Measurements from ENCODE around the gene WSB1. TPM values are rescaled to one million over a fixed set of nuclear protein-coding genes. Genes with fewer than 3 reads are reported as not detected.

The WSB1 gene
- total RNA-seq, 1 experiment from 2014 or later, result 114 TPM

DNA sequence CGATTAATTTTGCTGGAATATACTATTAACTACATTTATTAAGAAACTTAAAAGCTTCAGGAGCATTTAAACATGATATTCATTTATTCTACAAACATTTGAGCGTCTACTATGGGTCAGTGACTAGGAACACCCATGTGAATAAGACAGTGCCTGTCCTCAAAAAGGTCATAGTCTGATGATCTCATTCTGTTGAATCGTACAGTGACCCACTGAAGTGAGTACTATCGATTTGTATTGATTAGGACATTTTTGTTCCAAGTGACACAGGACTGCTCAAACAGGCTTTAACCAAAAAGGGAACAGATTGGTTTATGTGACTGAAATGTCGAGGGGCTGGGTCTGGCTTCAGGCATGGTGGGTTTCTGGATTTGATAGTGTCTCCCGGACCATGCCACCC lies 68.6 kb downstream of the WSB1 start:
- Histone ChIP-seq H3K36me3 (ENCODE audit: insufficient read depth, low read length, poor library complexity, severe bottlenecking) (no peaks in the 10 kb centered on the region), H3K9me3 (ENCODE audit: low read depth, low read length, poor library complexity, severe bottlenecking) (no peaks in the 10 kb centered on the region), H3K27me3 (replicated peaks; ENCODE audit: insufficient read depth, low read depth, low read length, poor library complexity) (no peaks in the 10 kb centered on the region), H3K27ac (ENCODE audit: low read depth, low read length, poor library complexity, severe bottlenecking) (no peak overlapping the region), H3K4me3 (ENCODE audit: low read depth, low read length, poor library complexity, severe bottlenecking) (no peak overlapping the region), H3K4me1 (ENCODE audit: insufficient read depth, low read length, poor library complexity, severe bottlenecking) (no peaks in the 10 kb centered on the region)
- BruUV-seq (replicated peaks), result no TSS peak
- ChIA-PET POLR2A (ENCODE audit: low non-redundant PET) (no interaction called here), CTCF (no interaction called here)
- no peak for TF ChIP-seq EZH2 (IDR thresholded peaks at IDR 0.05; ENCODE audit: borderline replicate concordance, low read depth, low read length, poor library complexity, severe bottlenecking)
- TF ChIP-seq, protein P1, sequence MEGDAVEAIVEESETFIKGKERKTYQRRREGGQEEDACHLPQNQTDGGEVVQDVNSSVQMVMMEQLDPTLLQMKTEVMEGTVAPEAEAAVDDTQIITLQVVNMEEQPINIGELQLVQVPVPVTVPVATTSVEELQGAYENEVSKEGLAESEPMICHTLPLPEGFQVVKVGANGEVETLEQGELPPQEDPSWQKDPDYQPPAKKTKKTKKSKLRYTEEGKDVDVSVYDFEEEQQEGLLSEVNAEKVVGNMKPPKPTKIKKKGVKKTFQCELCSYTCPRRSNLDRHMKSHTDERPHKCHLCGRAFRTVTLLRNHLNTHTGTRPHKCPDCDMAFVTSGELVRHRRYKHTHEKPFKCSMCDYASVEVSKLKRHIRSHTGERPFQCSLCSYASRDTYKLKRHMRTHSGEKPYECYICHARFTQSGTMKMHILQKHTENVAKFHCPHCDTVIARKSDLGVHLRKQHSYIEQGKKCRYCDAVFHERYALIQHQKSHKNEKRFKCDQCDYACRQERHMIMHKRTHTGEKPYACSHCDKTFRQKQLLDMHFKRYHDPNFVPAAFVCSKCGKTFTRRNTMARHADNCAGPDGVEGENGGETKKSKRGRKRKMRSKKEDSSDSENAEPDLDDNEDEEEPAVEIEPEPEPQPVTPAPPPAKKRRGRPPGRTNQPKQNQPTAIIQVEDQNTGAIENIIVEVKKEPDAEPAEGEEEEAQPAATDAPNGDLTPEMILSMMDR (conservative IDR thresholded peaks at IDR 0.05; ENCODE audit: low read depth, low read length), result no peak
- DNase-seq (ENCODE audit: low spot score), result no peak
- intact Hi-C loops (cut with micrococcal nuclease; ENCODE audit: unreplicated experiment), result no loop called here

DNA sequence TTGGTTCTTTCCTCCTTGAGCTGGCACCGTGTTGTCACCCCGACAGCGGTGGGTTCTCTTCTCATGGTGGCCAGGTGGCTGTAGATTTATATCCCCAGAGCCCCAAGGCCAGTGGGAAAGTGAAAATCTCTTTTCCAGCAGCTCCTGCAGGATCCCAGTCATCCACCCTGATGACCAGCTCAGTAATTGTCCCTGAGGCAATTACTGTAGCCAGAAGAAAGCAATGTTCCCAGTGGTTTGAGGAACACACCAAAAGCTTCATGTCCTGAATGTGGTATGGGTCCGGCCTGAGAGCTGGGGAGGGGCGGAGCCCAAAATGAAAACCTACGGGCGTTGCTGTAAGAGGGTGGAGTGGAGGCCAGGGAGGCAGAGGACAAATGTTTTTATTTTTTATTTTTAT lies 69.0 kb downstream of the WSB1 start:
- Histone ChIP-seq H3K4me3 (ENCODE audit: low read depth, low read length, poor library complexity, severe bottlenecking) (no peak overlapping the region), H3K27ac (ENCODE audit: low read depth, low read length, poor library complexity, severe bottlenecking) (no peak overlapping the region), H3K9me3 (ENCODE audit: low read depth, low read length, poor library complexity, severe bottlenecking) (no peaks in the 10 kb centered on the region), H3K27me3 (replicated peaks; ENCODE audit: insufficient read depth, low read depth, low read length, poor library complexity) (no peaks in the 10 kb centered on the region), H3K36me3 (ENCODE audit: insufficient read depth, low read length, poor library complexity, severe bottlenecking) (no peaks in the 10 kb centered on the region), H3K4me1 (ENCODE audit: insufficient read depth, low read length, poor library complexity, severe bottlenecking) (no peaks in the 10 kb centered on the region)
- intact Hi-C loops (cut with micrococcal nuclease; ENCODE audit: unreplicated experiment), result no loop called here
- ChIA-PET POLR2A (ENCODE audit: low non-redundant PET) (no interaction called here), CTCF (no interaction called here)
- DNase-seq (ENCODE audit: low spot score), result no peak
- no TSS peak for BruUV-seq (replicated peaks)
- TF ChIP-seq, protein P1 (conservative IDR thresholded peaks at IDR 0.05; ENCODE audit: low read depth, low read length), result no peak
- TF ChIP-seq EZH2 (IDR thresholded peaks at IDR 0.05; ENCODE audit: borderline replicate concordance, low read depth, low read length, poor library complexity, severe bottlenecking), result no peak

DNA sequence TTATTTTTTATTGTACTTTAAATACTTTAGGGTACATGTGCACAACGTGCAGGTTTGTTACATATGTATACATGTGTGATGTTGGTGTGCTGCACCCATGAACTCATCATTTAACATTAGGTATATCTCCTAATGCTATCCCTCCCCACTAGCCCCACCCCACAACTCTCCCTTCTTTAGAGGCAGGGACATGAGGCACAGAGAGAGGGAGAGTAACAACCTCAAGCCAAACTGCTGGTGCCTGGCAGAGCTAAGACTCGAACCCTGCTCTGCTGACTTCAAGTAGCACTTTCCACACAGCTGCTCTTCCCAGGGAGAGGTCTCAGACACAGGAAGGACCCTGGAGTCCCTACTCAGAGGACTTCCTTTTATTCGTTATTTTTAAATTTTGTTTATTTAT lies 69.4 kb downstream of the WSB1 start:
- BruUV-seq (replicated peaks), result no TSS peak
- Histone ChIP-seq H3K4me1 (ENCODE audit: insufficient read depth, low read length, poor library complexity, severe bottlenecking) (no peaks in the 10 kb centered on the region), H3K27me3 (replicated peaks; ENCODE audit: insufficient read depth, low read depth, low read length, poor library complexity) (no peaks in the 10 kb centered on the region), H3K9me3 (ENCODE audit: low read depth, low read length, poor library complexity, severe bottlenecking) (no peaks in the 10 kb centered on the region), H3K36me3 (ENCODE audit: insufficient read depth, low read length, poor library complexity, severe bottlenecking) (no peaks in the 10 kb centered on the region), H3K4me3 (ENCODE audit: low read depth, low read length, poor library complexity, severe bottlenecking) (no peak overlapping the region), H3K27ac (ENCODE audit: low read depth, low read length, poor library complexity, severe bottlenecking) (no peak overlapping the region)
- intact Hi-C loops (cut with micrococcal nuclease; ENCODE audit: unreplicated experiment), result no loop called here
- ChIA-PET POLR2A (ENCODE audit: low non-redundant PET) (no interaction called here), CTCF (no interaction called here)
- no peak for DNase-seq (ENCODE audit: low spot score)
- TF ChIP-seq, protein P1 (conservative IDR thresholded peaks at IDR 0.05; ENCODE audit: low read depth, low read length), result no peak
- no peak for TF ChIP-seq EZH2 (IDR thresholded peaks at IDR 0.05; ENCODE audit: borderline replicate concordance, low read depth, low read length, poor library complexity, severe bottlenecking)

Small RNAs within 50 kb of the gene (microRNA-seq; reads per million reads assigned to microRNA genes)
- gene MIR4522, result not detected

Other genes with a start within 250 kb of the WSB1 start
- gene KSR1, start 162.3 kb downstream of the WSB1 start, total RNA-seq (2021), result 41.7 and 47.8 TPM in 2 replicates

Data from A673 (cell line).